ENCODE results near the gene EPHB6.

- TF ChIP-seq CTCF (IDR thresholded peaks at IDR 0.05) (no peak), POLR2A (IDR thresholded peaks at IDR 0.05) (no peak)
Measured at GRCh38 chr7:142832417-142832816, 22.5 kb upstream of the EPHB6 start.

All from lower leg skin (tissue), 3 donors.